ENCODE results near the gene TTLL11.

The TTLL11 gene

GRCh38 chr9:121853617-121854395 is 239.3 kb downstream of the TTLL11 start:
- DNase-seq (ENCODE audit: low read depth) = no peak
- no peak for TF ChIP-seq CTCF (IDR thresholded peaks at IDR 0.05; ENCODE audit: insufficient read depth, low read depth, low read length, missing control alignments)
- no peak overlapping the region for H3K4me3 ChIP-seq (ENCODE audit: low read length)

GRCh38 chr9:121852651-121853616 is 240.2 kb downstream of the TTLL11 start:
- DNase-seq (ENCODE audit: low read depth) = no peak
- H3K4me3 ChIP-seq (ENCODE audit: low read length) = no peak overlapping the region
- TF ChIP-seq CTCF (IDR thresholded peaks at IDR 0.05; ENCODE audit: insufficient read depth, low read depth, low read length, missing control alignments) = no peak

GRCh38 chr9:121852241-121852640 is 240.9 kb downstream of the TTLL11 start:
- TF ChIP-seq CTCF (IDR thresholded peaks at IDR 0.05; ENCODE audit: insufficient read depth, low read depth, low read length, missing control alignments) = no peak
- no peak for DNase-seq (ENCODE audit: low read depth)
- no peak overlapping the region for H3K4me3 ChIP-seq (ENCODE audit: low read length)

- no peak overlapping the region for H3K4me3 ChIP-seq (ENCODE audit: low read length)
- no peak for TF ChIP-seq CTCF (IDR thresholded peaks at IDR 0.05; ENCODE audit: insufficient read depth, low read depth, low read length, missing control alignments)
- no peak for DNase-seq (ENCODE audit: low read depth)
Observed at GRCh38 chr9:121851641-121852091, 241.4 kb downstream of the TTLL11 start.

- no peak for DNase-seq (ENCODE audit: low read depth)
- H3K4me3 ChIP-seq (ENCODE audit: low read length) = no peak overlapping the region
- no peak for TF ChIP-seq CTCF (IDR thresholded peaks at IDR 0.05; ENCODE audit: insufficient read depth, low read depth, low read length, missing control alignments)
Observed at GRCh38 chr9:121850366-121850765, 242.7 kb downstream of the TTLL11 start.

GRCh38 chr9:121849554-121849953 is 243.6 kb downstream of the TTLL11 start:
- H3K4me3 ChIP-seq (ENCODE audit: low read length) = no peak overlapping the region
- DNase-seq (ENCODE audit: low read depth) = no peak
- no peak for TF ChIP-seq CTCF (IDR thresholded peaks at IDR 0.05; ENCODE audit: insufficient read depth, low read depth, low read length, missing control alignments)
